ENCODE measurements around the gene VARS1.
"Not testable (repeated sequence)": the region's sequence is repeated elsewhere in the genome, so short reads cannot be mapped to it uniquely, and the experiment has no call there.

The VARS1 gene

GRCh38 chr6:31834367-31835250 is 39.1 kb upstream of the VARS1 start:
- peaks cover 34% of the 10 kb centered on the region for H3K4me1 ChIP-seq (ENCODE audit: control insufficient read depth, insufficient read depth, low read length, poor library complexity, severe bottlenecking)
- H3K4me3 ChIP-seq (ENCODE audit: insufficient read depth, low read depth, low read length, poor library complexity, severe bottlenecking) = peak overlapping the region; percentile 89
- H3K36me3 ChIP-seq (ENCODE audit: control insufficient read depth, insufficient read depth, low read length) = peaks cover 13% of the 10 kb centered on the region
- H3K9me3 ChIP-seq (ENCODE audit: control insufficient read depth, low read length) = no peaks in the 10 kb centered on the region
- H3K27ac ChIP-seq (ENCODE audit: insufficient read depth, low read length, poor library complexity, severe bottlenecking) = peak overlapping the region; percentile 99
- H3K27me3 ChIP-seq (replicated peaks; ENCODE audit: control insufficient read depth, insufficient read depth, low read length, poor library complexity, severe bottlenecking) = no peaks in the 10 kb centered on the region
- peak; percentile 62 to 69 (median 66) for DNase-seq

DNA sequence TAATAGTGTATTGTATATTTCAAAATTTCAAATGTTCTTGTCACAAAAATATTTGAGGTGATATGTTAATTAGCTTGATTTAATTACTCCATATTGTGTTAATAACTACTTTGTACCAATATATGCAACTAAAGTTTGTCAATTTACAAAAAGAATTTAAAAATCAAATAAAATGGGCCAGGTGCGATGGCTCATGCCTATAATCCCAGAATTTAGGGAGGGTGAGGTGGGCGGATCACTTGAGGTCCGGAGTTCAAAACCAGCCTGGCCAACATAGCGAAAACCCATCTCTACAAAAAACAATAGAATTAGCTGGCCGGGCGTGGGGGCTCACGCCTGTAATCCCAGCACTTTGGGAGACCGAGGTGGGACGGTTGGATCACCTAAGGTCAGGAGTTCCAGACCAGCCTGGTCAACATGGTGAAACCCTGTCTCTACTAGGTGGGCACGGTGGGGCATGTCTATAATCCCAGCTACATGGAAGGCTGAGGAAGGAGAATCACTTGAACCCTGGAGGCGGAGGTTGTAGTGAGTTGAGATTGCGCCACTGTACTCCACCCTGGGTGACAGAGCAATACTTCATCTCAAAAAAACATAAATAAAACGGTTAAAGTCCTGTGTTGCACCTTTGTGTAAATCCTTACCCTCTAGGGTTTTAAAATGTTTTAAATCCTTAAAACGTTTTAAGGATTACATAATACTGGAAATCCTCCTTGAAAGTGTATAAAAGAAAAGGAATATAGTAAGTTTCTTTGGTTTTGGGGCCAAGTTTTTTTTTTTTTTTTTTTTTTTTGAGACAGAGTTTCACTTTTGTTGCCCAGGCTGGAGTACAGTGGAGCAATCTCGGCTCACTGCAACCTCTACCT is 36.0 kb upstream of the VARS1 start:
- no peak for DNase-seq
- Histone ChIP-seq H3K4me1 (ENCODE audit: control insufficient read depth, insufficient read depth, low read length, poor library complexity, severe bottlenecking) (peaks cover 15% of the 10 kb centered on the region), H3K27ac (ENCODE audit: insufficient read depth, low read length, poor library complexity, severe bottlenecking) (peak overlapping the region; percentile 69), H3K36me3 (ENCODE audit: control insufficient read depth, insufficient read depth, low read length) (no peaks in the 10 kb centered on the region), H3K9me3 (ENCODE audit: control insufficient read depth, low read length) (no peaks in the 10 kb centered on the region), H3K4me3 (ENCODE audit: insufficient read depth, low read depth, low read length, poor library complexity, severe bottlenecking) (peak overlapping the region; percentile 44), H3K27me3 (replicated peaks; ENCODE audit: control insufficient read depth, insufficient read depth, low read length, poor library complexity, severe bottlenecking) (no peaks in the 10 kb centered on the region)

DNA sequence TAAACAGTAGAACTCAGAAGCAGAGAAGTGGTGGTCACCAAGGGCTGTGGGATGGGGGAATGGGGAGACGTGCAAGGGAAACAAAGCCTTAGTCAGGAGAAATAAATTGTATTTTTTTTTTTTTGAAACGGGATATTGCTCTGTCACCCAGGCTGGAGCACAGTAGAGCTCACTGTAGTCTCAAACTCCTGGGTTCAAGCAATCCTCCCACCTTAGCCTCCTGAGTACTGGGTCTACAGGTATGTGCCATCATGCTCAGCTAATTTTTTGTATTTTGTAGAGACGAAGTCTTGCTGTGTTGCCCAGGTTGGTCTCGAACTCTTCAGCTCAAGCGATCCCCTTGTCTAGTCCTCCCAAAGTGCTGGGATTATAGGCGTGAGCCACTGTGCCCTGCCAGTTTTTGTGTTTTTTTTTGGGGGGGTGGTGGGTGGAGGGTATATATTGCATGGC is 35.4 kb upstream of the VARS1 start:
- peaks cover 16% of the 10 kb centered on the region for H3K4me1 ChIP-seq (ENCODE audit: control insufficient read depth, insufficient read depth, low read length, poor library complexity, severe bottlenecking)

GRCh38 chr6:31829633-31830283 is 34.2 kb upstream of the VARS1 start:
- no peaks in the 10 kb centered on the region for H3K36me3 ChIP-seq (ENCODE audit: control insufficient read depth, insufficient read depth, low read length)
- H3K27me3 ChIP-seq (replicated peaks; ENCODE audit: control insufficient read depth, insufficient read depth, low read length, poor library complexity, severe bottlenecking) = no peaks in the 10 kb centered on the region
- peak overlapping the region; percentile 44 for H3K4me3 ChIP-seq (ENCODE audit: insufficient read depth, low read depth, low read length, poor library complexity, severe bottlenecking)
- DNase-seq = no peak
- H3K4me1 ChIP-seq (ENCODE audit: control insufficient read depth, insufficient read depth, low read length, poor library complexity, severe bottlenecking) = peaks cover 16% of the 10 kb centered on the region
- H3K27ac ChIP-seq (ENCODE audit: insufficient read depth, low read length, poor library complexity, severe bottlenecking) = peak overlapping the region; percentile 69
- H3K9me3 ChIP-seq (ENCODE audit: control insufficient read depth, low read length) = no peaks in the 10 kb centered on the region

More for the DNA sequence above, 35.4 kb upstream of the VARS1 start:
- no peaks in the 10 kb centered on the region for H3K27me3 ChIP-seq (replicated peaks; ENCODE audit: control insufficient read depth, insufficient read depth, low read length, poor library complexity, severe bottlenecking)
- H3K36me3 ChIP-seq (ENCODE audit: control insufficient read depth, insufficient read depth, low read length) = no peaks in the 10 kb centered on the region
- H3K9me3 ChIP-seq (ENCODE audit: control insufficient read depth, low read length) = no peaks in the 10 kb centered on the region
- H3K4me3 ChIP-seq (ENCODE audit: insufficient read depth, low read depth, low read length, poor library complexity, severe bottlenecking) = peak overlapping the region; percentile 44
- H3K27ac ChIP-seq (ENCODE audit: insufficient read depth, low read length, poor library complexity, severe bottlenecking) = peak overlapping the region; percentile 69
- no peak for DNase-seq

DNA sequence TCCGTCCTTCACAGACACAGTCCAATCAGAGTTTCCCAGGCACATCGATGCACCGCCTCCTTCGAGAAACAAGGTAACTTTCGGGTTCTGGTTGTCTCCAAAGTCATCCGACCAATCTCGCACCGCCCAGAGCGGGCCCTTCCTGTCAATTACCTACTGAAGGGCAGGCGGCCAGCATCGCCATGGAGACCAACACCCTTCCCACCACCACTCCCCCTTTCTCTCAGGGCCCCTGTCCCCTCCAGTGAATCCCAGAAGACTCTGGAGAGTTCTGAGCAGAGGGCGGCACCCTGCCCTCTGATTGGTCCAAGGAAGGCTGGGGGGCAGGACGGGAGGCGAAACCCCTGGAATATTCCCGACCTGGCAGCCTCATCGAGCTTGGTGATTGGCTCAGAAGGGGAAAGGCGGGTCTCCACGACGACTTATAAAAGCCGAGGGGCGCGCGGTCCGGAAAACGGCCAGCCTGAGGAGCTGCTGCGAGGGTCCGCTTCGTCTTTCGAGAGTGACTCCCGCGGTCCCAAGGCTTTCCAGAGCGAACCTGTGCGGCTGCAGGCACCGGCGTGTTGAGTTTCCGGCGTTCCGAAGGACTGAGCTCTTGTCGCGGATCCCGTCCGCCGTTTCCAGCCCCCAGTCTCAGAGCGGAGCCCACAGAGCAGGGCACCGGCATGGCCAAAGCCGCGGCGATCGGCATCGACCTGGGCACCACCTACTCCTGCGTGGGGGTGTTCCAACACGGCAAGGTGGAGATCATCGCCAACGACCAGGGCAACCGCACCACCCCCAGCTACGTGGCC is 31.9 kb upstream of the VARS1 start, which contains the start of gene HSPA1B:
TSS of gene HSPA1B (plus strand) at position 453 of the 794 bp plus-strand sequence. CDS start at position 666, 213 bp downstream.
- Histone ChIP-seq H3K36me3 (ENCODE audit: control insufficient read depth, insufficient read depth, low read length) (no peaks in the 10 kb centered on the region), H3K9me3 (ENCODE audit: control insufficient read depth, low read length) (no peaks in the 10 kb centered on the region), H3K27ac (ENCODE audit: insufficient read depth, low read length, poor library complexity, severe bottlenecking) (peak within 1 kb of the TSS; percentile 80), H3K4me3 (ENCODE audit: insufficient read depth, low read depth, low read length, poor library complexity, severe bottlenecking) (peak within 1 kb of the TSS; percentile 76), H3K4me1 (ENCODE audit: control insufficient read depth, insufficient read depth, low read length, poor library complexity, severe bottlenecking) (peaks cover 18% of the 10 kb centered on the region), H3K27me3 (replicated peaks; ENCODE audit: control insufficient read depth, insufficient read depth, low read length, poor library complexity, severe bottlenecking) (no peaks in the 10 kb centered on the region)
- peak; percentile 82 to 89 (median 84) for DNase-seq

GRCh38 chr6:31826793-31827285 is 31.3 kb upstream of the VARS1 start:
- H3K4me1 ChIP-seq (ENCODE audit: control insufficient read depth, insufficient read depth, low read length, poor library complexity, severe bottlenecking) = peaks cover 23% of the 10 kb centered on the region
- H3K27me3 ChIP-seq (replicated peaks; ENCODE audit: control insufficient read depth, insufficient read depth, low read length, poor library complexity, severe bottlenecking) = no peaks in the 10 kb centered on the region
- no peak for DNase-seq
- no peaks in the 10 kb centered on the region for H3K36me3 ChIP-seq (ENCODE audit: control insufficient read depth, insufficient read depth, low read length)
- H3K27ac ChIP-seq (ENCODE audit: insufficient read depth, low read length, poor library complexity, severe bottlenecking) = peak overlapping the region; percentile 80
- no peaks in the 10 kb centered on the region for H3K9me3 ChIP-seq (ENCODE audit: control insufficient read depth, low read length)
- peak overlapping the region; percentile 76 for H3K4me3 ChIP-seq (ENCODE audit: insufficient read depth, low read depth, low read length, poor library complexity, severe bottlenecking)

DNA sequence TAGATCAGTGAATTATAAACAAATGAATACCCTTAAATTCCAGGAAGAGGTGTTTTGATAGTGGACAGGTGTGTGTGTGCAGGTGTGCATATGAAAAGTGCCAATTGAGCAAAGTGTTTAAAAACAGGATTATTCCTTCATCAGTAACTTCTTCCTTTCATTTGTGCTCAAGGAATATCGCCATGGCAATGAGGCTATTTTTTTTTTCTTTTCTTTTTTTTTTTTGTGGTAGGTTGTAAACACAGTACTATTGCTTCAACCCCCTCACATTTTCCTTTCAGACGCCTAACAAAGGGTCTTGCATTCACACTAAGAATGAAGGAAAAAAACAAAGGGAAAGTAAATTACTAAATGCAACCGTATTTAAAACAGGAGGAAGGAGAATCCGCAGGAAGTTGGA is 30.0 kb upstream of the VARS1 start:
- H3K27me3 ChIP-seq (replicated peaks; ENCODE audit: control insufficient read depth, insufficient read depth, low read length, poor library complexity, severe bottlenecking) = no peaks in the 10 kb centered on the region
- no peak overlapping the region for H3K4me3 ChIP-seq (ENCODE audit: insufficient read depth, low read depth, low read length, poor library complexity, severe bottlenecking)

DNA sequence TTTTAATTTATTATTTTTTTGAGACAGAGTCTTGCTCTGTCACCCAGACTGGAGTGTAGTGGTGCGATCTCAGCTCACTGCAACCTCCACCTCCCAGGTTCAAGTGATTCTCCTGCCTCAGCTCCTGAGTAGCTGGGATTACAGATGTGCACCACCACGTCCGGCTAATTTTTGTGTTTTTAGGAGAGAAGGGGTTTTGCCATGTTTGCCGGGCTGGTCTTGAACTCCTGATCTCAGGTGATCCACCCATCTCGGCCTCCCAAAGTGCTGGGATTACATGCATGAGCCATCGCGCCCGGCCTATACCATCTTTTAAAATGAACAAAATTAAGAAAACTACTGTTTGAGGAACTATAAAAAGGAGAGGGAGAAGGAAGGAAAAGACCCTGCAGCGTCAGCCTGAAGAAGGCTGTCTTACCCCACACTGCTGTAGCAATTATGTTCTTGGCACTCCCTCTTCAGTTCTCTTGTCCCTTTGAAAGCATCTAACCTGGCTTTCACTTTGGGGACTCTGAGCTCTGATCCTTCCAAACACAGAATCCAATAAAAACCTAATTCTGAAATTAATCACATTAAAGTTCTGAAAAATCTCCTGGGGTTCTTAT is 28.1 kb upstream of the VARS1 start:
- H3K27ac ChIP-seq (ENCODE audit: insufficient read depth, low read length, poor library complexity, severe bottlenecking) = peak overlapping the region; percentile 11
- peaks cover 24% of the 10 kb centered on the region for H3K4me1 ChIP-seq (ENCODE audit: control insufficient read depth, insufficient read depth, low read length, poor library complexity, severe bottlenecking)

More for the DNA sequence above, 30.0 kb upstream of the VARS1 start:
- H3K27ac ChIP-seq (ENCODE audit: insufficient read depth, low read length, poor library complexity, severe bottlenecking) = no peak overlapping the region
- no peaks in the 10 kb centered on the region for H3K9me3 ChIP-seq (ENCODE audit: control insufficient read depth, low read length)
- H3K36me3 ChIP-seq (ENCODE audit: control insufficient read depth, insufficient read depth, low read length) = no peaks in the 10 kb centered on the region
- H3K4me1 ChIP-seq (ENCODE audit: control insufficient read depth, insufficient read depth, low read length, poor library complexity, severe bottlenecking) = peaks cover 25% of the 10 kb centered on the region
- DNase-seq = no peak

More for the DNA sequence above, 28.1 kb upstream of the VARS1 start:
- not testable (repeated sequence) for DNase-seq; H3K27me3 ChIP-seq (replicated peaks; ENCODE audit: control insufficient read depth, insufficient read depth, low read length, poor library complexity, severe bottlenecking); H3K4me3 ChIP-seq (ENCODE audit: insufficient read depth, low read depth, low read length, poor library complexity, severe bottlenecking); H3K9me3 ChIP-seq (ENCODE audit: control insufficient read depth, low read length); H3K36me3 ChIP-seq (ENCODE audit: control insufficient read depth, insufficient read depth, low read length)
